ENCODE results near the gene RPUSD1. TPM values are rescaled to one million over a fixed set of nuclear protein-coding genes. Genes with fewer than 3 reads are reported as not detected.

RPUSD1 gene
- polyA plus RNA-seq, 1 donor (not counting 4 experiments of a cell fraction or from before 2014, with no cell fraction given), result 11.9 TPM

DNA sequence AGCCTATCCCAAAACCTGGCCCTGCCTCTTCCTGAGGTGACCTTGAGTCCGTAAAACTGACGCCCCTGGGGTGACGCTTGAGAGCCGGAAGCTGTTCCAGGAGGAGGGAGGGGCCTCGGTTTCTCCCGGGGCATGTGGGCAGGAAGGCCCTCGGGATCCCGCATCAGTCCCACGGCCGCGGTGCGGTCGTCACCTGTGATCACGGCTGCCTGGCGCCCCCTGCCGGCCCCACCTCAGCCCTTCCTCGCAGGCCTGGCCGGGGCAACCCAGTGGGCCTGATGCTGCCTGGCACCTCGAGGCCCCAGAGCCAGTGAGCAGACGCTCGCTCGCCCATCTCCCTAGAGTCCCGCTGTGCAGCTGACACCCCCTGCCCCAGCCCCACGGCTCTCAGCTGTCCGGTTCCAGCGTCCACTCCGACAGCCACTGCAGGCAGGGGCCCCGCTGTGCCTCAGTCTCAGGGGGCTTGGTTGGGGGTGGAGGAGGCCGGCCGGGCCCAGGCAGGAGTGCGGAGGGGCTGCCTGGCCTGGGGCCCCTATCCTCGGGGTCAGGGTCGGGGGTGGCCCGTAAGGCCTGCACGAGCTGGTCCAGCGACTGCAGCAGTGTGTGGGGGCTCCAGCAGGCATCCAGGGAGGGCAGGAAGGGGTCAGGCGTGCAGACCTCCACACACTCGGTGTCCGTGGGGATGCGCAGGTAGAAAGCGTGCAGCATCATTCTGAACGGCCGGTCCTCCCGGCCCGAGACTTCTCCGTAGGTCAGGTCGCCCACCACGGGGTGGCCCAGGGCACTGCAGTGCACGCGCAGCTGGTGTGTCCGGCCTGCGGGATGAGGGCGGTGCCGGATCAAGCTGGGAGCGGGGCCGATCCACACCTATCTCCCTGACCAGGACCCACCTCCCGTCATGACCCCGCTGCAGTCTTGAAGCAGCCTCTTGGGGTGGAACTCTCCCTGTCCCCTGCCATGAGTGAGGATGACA is 2.3 kb downstream of the RPUSD1 start:
- dilution Hi-C loops (cut with MboI; ENCODE audit: extremely low pct_ligation_motif_present, low sequenced_read_pairs), result no loop called here
- no peak overlapping the region for H2AFZ ChIP-seq (ENCODE audit: control insufficient read depth, low read length)
- H3K36me3 ChIP-seq (ENCODE audit: control insufficient read depth in 2 of 2, extremely low read depth in 1 of 2, insufficient read depth in 2 of 2, low read length in 2 of 2), result peaks cover 5 to 8% of the 10 kb centered on the region in 2 experiments
- DNase-seq (ENCODE audit: low read depth, low spot score), result no peak
- peaks cover 15% of the 10 kb centered on the region for H3K27me3 ChIP-seq (ENCODE audit: control insufficient read depth, extremely low read depth, insufficient read depth, low read length)
- no peak overlapping the region for H3K27ac ChIP-seq (ENCODE audit: control insufficient read depth, insufficient read depth, low read length)
- H3K4me2 ChIP-seq (ENCODE audit: control insufficient read depth, extremely low read depth, insufficient read depth, low read depth, low read length), result no peak overlapping the region
- no peak overlapping the region for H3K4me3 ChIP-seq (ENCODE audit: control insufficient read depth in 2 of 3, extremely low read depth in 1 of 3, insufficient read depth in 2 of 3, low read depth in 1 of 3, low read length in 3 of 3)
- H3K9me3 ChIP-seq (ENCODE audit: control insufficient read depth, low read depth, low read length), result no peaks in the 10 kb centered on the region
- peaks cover 27% of the 10 kb centered on the region for H3K79me2 ChIP-seq (ENCODE audit: control insufficient read depth, insufficient read depth, low read length)
- no peak overlapping the region for H3K9ac ChIP-seq (ENCODE audit: control insufficient read depth, extremely low read depth, insufficient read depth, low read length)
- TF ChIP-seq CTCF (optimal IDR thresholded peaks at IDR 0.05 in 1 of 3, IDR thresholded peaks at IDR 0.05 in 1 of 3, conservative IDR thresholded peaks at IDR 0.05 in 1 of 3; ENCODE audit: extremely low read depth in 1 of 3, insufficient read depth in 2 of 3, low read length in 3 of 3) (peak; percentile 65 to 91 (median 89)), EZH2 (IDR thresholded peaks at IDR 0.05; ENCODE audit: low read length) (no peak)
- peaks cover 32% of the 10 kb centered on the region for H3K4me1 ChIP-seq (ENCODE audit: control insufficient read depth, extremely low read depth, insufficient read depth, low read length)
- FAIRE-seq, result no peak
- H3K9me1 ChIP-seq (ENCODE audit: control insufficient read depth, extremely low read depth, insufficient read depth, low read length), result no peaks in the 10 kb centered on the region
- peaks cover 7% of the 10 kb centered on the region for H4K20me1 ChIP-seq (ENCODE audit: control insufficient read depth, extremely low read depth, insufficient read depth, low read length)

DNA sequence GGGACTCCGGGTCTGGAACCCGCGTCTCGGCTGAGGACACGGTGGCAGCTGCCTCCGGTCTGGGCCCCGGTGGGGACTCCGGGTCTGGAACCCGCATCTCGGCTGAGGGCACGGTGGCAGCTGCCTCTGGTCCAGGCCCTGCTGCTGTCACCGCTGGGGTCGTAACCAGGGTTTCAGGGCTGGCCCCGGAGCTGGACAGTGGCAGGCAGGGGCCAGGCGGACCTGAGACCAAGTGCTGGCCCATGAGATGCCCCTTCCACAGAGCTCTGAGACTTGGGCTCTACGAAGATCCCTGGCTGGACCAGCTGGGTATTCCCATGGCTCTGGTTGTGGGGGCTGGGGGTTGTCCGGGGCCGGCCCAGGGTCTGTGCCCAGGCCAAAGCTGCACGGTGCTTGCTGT is 3.8 kb downstream of the RPUSD1 start:
- TF ChIP-seq EZH2 (IDR thresholded peaks at IDR 0.05; ENCODE audit: low read length) (no peak), CTCF (optimal IDR thresholded peaks at IDR 0.05 in 1 of 3, IDR thresholded peaks at IDR 0.05 in 1 of 3, conservative IDR thresholded peaks at IDR 0.05 in 1 of 3; ENCODE audit: extremely low read depth in 1 of 3, insufficient read depth in 2 of 3, low read length in 3 of 3) (no peak)
- H2AFZ ChIP-seq (ENCODE audit: control insufficient read depth, low read length), result no peak overlapping the region
- peaks cover 29% of the 10 kb centered on the region for H3K4me1 ChIP-seq (ENCODE audit: control insufficient read depth, extremely low read depth, insufficient read depth, low read length)
- dilution Hi-C loops (cut with MboI; ENCODE audit: extremely low pct_ligation_motif_present, low sequenced_read_pairs), result no loop called here
- H3K36me3 ChIP-seq (ENCODE audit: control insufficient read depth in 2 of 2, extremely low read depth in 1 of 2, insufficient read depth in 2 of 2, low read length in 2 of 2), result peaks cover 5 to 8% of the 10 kb centered on the region in 2 experiments
- H3K4me3 ChIP-seq (ENCODE audit: control insufficient read depth in 2 of 3, extremely low read depth in 1 of 3, insufficient read depth in 2 of 3, low read depth in 1 of 3, low read length in 3 of 3), result no peak overlapping the region
- no peak for DNase-seq (ENCODE audit: low read depth, low spot score)
- no peaks in the 10 kb centered on the region for H3K9me3 ChIP-seq (ENCODE audit: control insufficient read depth, low read depth, low read length)
- peaks cover 15% of the 10 kb centered on the region for H3K27me3 ChIP-seq (ENCODE audit: control insufficient read depth, extremely low read depth, insufficient read depth, low read length)
- no peak overlapping the region for H3K9ac ChIP-seq (ENCODE audit: control insufficient read depth, extremely low read depth, insufficient read depth, low read length)
- H3K27ac ChIP-seq (ENCODE audit: control insufficient read depth, insufficient read depth, low read length), result no peak overlapping the region
- no peaks in the 10 kb centered on the region for H3K9me1 ChIP-seq (ENCODE audit: control insufficient read depth, extremely low read depth, insufficient read depth, low read length)
- H3K79me2 ChIP-seq (ENCODE audit: control insufficient read depth, insufficient read depth, low read length), result peaks cover 22% of the 10 kb centered on the region
- H3K4me2 ChIP-seq (ENCODE audit: control insufficient read depth, extremely low read depth, insufficient read depth, low read depth, low read length), result no peak overlapping the region
- H4K20me1 ChIP-seq (ENCODE audit: control insufficient read depth, extremely low read depth, insufficient read depth, low read length), result peaks cover 7% of the 10 kb centered on the region
- FAIRE-seq, result no peak

Measured in keratinocyte (primary cell).